ENCODE results near the gene BBS7.

Gene BBS7

DNA sequence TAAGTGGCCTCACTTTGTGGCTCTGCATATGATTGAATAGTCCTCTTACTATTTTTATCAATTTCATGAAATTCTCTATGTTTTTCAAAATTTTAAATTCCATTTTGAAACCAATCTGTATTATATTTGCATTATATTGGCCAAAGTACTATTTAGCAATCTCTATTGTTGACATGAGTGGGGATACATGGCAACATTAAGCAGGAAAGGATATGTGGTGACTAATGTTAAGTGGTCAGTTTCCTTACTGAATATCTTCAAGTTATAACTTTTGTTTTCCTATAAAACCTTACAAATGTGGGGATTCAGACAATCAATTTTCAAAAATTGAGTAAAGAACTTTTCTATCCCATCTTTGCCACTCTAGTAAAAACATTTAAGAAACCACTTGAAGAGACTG, 10.2 kb downstream of the BBS7 start:
- Histone ChIP-seq H3K23ac (ENCODE audit: low read length) (no peak overlapping the region), H2BK5ac (ENCODE audit: low read depth, low read length, poor library complexity) (no peak overlapping the region), H3K27ac (ENCODE audit: low read depth, low read length) (no peak overlapping the region), H4K8ac (ENCODE audit: low read depth, low read length) (no peak overlapping the region), H2AK5ac (ENCODE audit: low read length) (no peak overlapping the region), H3K4ac (ENCODE audit: low read depth, low read length) (no peak overlapping the region), H2BK12ac (ENCODE audit: low read length) (no peak overlapping the region), H3K36me3 (ENCODE audit: control insufficient read depth in 1 of 2, insufficient read depth in 2 of 2, low read length in 2 of 2) (peaks cover under 1 to 3% of the 10 kb centered on the region in 2 experiments), H3K4me3 (ENCODE audit: low read depth, low read length) (no peak overlapping the region), H2BK120ac (ENCODE audit: insufficient read depth, low read length, poor library complexity) (no peak overlapping the region), H3K79me2 (ENCODE audit: control insufficient read depth, insufficient read depth, low read length, poor library complexity) (no peaks in the 10 kb centered on the region), H3K9ac (ENCODE audit: low read length) (no peak overlapping the region), H3K4me2 (ENCODE audit: low read length) (no peak overlapping the region), H3K27me3 (ENCODE audit: insufficient read depth, low read length) (no peaks in the 10 kb centered on the region), H3K18ac (ENCODE audit: low read length) (no peak overlapping the region), H3K9me3 (ENCODE audit: insufficient read depth, low read depth, low read length) (no peaks in the 10 kb centered on the region), H4K12ac (ENCODE audit: low read depth, low read length) (no peak overlapping the region), H2AFZ (ENCODE audit: insufficient read depth, low read length, poor library complexity) (no peak overlapping the region), H3K4me1 (ENCODE audit: control insufficient read depth in 1 of 2, insufficient read depth in 2 of 2, low read length in 2 of 2) (no peaks in the 10 kb centered on the region), H3K79me1 (ENCODE audit: low read length) (no peaks in the 10 kb centered on the region), H4K91ac (ENCODE audit: low read depth, low read length) (no peak overlapping the region), H3K14ac (ENCODE audit: low read length) (no peak overlapping the region)
- no peak for DNase-seq

DNA sequence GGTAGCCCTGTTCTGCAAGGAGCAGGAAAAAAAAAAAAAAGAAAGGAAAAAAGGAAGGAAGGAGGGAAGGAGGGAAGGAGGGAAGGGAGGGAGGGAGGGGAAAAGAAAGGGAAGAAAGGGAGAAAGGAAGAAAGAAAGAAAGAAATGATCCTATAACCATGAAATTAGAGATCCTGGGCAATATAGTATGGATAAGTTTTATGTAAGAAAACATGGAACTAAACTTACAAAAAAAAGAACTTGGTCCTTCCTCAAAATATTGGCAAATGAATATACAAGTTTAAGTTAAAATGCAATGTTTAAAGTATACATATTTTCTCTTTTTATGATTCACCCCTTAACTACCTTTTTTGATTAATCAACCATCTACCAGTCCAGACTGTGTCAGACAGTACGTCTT, 18.9 kb downstream of the BBS7 start:
- H2BK5ac ChIP-seq (ENCODE audit: low read depth, low read length, poor library complexity): no peak overlapping the region
- no peak overlapping the region for H3K4ac ChIP-seq (ENCODE audit: low read depth, low read length)
- no peak overlapping the region for H2AFZ ChIP-seq (ENCODE audit: insufficient read depth, low read length, poor library complexity)
- no peak overlapping the region for H3K27ac ChIP-seq (ENCODE audit: low read depth, low read length)
- WGBS (ENCODE audit: extremely low coverage, insufficient coverage, insufficient read length): no CpG with 5 or more reads among the region's 1 CpG
- no peak overlapping the region for H4K91ac ChIP-seq (ENCODE audit: low read depth, low read length)
- no peaks in the 10 kb centered on the region for H3K79me1 ChIP-seq (ENCODE audit: low read length)
- H3K36me3 ChIP-seq (ENCODE audit: control insufficient read depth in 1 of 2, insufficient read depth in 2 of 2, low read length in 2 of 2): peaks cover 3 to 5% of the 10 kb centered on the region in 2 experiments
- H3K14ac ChIP-seq (ENCODE audit: low read length): no peak overlapping the region
- no peak overlapping the region for H3K4me2 ChIP-seq (ENCODE audit: low read length)
- H3K4me1 ChIP-seq (ENCODE audit: control insufficient read depth in 1 of 2, insufficient read depth in 2 of 2, low read length in 2 of 2): no peaks in the 10 kb centered on the region
- H3K23ac ChIP-seq (ENCODE audit: low read length): no peak overlapping the region
- H4K12ac ChIP-seq (ENCODE audit: low read depth, low read length): no peak overlapping the region
- no peaks in the 10 kb centered on the region for H3K9me3 ChIP-seq (ENCODE audit: insufficient read depth, low read depth, low read length)
- H3K4me3 ChIP-seq (ENCODE audit: low read depth, low read length): no peak overlapping the region
- no peak overlapping the region for H4K8ac ChIP-seq (ENCODE audit: low read depth, low read length)
- no peak overlapping the region for H2AK5ac ChIP-seq (ENCODE audit: low read length)
- no peak overlapping the region for H3K9ac ChIP-seq (ENCODE audit: low read length)
- no peak for DNase-seq
- no peaks in the 10 kb centered on the region for H3K27me3 ChIP-seq (ENCODE audit: insufficient read depth, low read length)
- no peak overlapping the region for H3K18ac ChIP-seq (ENCODE audit: low read length)
- no peak overlapping the region for H2BK12ac ChIP-seq (ENCODE audit: low read length)
- no peaks in the 10 kb centered on the region for H3K79me2 ChIP-seq (ENCODE audit: control insufficient read depth, insufficient read depth, low read length, poor library complexity)
- no peak overlapping the region for H2BK120ac ChIP-seq (ENCODE audit: insufficient read depth, low read length, poor library complexity)

DNA sequence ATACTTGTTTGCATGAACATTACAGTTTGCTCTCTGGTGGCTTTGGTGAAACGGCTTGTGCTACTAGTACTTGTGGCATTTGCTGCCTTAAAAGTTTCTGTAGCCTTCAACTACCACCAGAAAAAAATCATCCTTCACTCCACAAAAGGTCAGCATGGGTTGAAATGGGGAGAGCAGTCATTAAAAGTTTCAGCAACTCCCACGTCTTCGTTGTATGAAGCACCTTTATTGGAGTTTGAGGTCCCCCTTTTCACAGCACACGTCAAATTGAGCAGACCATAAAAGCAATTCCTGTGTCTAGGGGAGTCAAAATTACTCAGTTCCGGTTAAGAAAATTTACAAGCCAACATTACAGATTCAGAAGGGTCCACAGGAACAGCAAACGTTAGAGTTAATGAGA, 23.6 kb downstream of the BBS7 start:
- H2BK120ac ChIP-seq (ENCODE audit: insufficient read depth, low read length, poor library complexity): no peak overlapping the region
- no peak overlapping the region for H2AFZ ChIP-seq (ENCODE audit: insufficient read depth, low read length, poor library complexity)
- DNase-seq: no peak
- no peak overlapping the region for H3K23ac ChIP-seq (ENCODE audit: low read length)
- no peak overlapping the region for H4K12ac ChIP-seq (ENCODE audit: low read depth, low read length)
- H3K14ac ChIP-seq (ENCODE audit: low read length): no peak overlapping the region
- H4K91ac ChIP-seq (ENCODE audit: low read depth, low read length): no peak overlapping the region
- no peak overlapping the region for H2BK5ac ChIP-seq (ENCODE audit: low read depth, low read length, poor library complexity)
- H4K8ac ChIP-seq (ENCODE audit: low read depth, low read length): no peak overlapping the region
- no peaks in the 10 kb centered on the region for H3K4me1 ChIP-seq (ENCODE audit: control insufficient read depth in 1 of 2, insufficient read depth in 2 of 2, low read length in 2 of 2)
- H3K4me2 ChIP-seq (ENCODE audit: low read length): no peak overlapping the region
- no peaks in the 10 kb centered on the region for H3K79me1 ChIP-seq (ENCODE audit: low read length)
- no peaks in the 10 kb centered on the region for H3K9me3 ChIP-seq (ENCODE audit: insufficient read depth, low read depth, low read length)
- H3K18ac ChIP-seq (ENCODE audit: low read length): no peak overlapping the region
- no peaks in the 10 kb centered on the region for H3K79me2 ChIP-seq (ENCODE audit: control insufficient read depth, insufficient read depth, low read length, poor library complexity)
- no peaks in the 10 kb centered on the region for H3K27me3 ChIP-seq (ENCODE audit: insufficient read depth, low read length)
- no peak overlapping the region for H2BK12ac ChIP-seq (ENCODE audit: low read length)
- WGBS (ENCODE audit: extremely low coverage, insufficient coverage, insufficient read length): no CpG with 5 or more reads among the region's 6 CpGs
- no peak overlapping the region for H3K4me3 ChIP-seq (ENCODE audit: low read depth, low read length)
- no peak overlapping the region for H2AK5ac ChIP-seq (ENCODE audit: low read length)
- H3K9ac ChIP-seq (ENCODE audit: low read length): no peak overlapping the region
- H3K27ac ChIP-seq (ENCODE audit: low read depth, low read length): no peak overlapping the region
- H3K4ac ChIP-seq (ENCODE audit: low read depth, low read length): no peak overlapping the region
- peaks cover 2 to 5% of the 10 kb centered on the region in 2 experiments for H3K36me3 ChIP-seq (ENCODE audit: control insufficient read depth in 1 of 2, insufficient read depth in 2 of 2, low read length in 2 of 2)

DNA sequence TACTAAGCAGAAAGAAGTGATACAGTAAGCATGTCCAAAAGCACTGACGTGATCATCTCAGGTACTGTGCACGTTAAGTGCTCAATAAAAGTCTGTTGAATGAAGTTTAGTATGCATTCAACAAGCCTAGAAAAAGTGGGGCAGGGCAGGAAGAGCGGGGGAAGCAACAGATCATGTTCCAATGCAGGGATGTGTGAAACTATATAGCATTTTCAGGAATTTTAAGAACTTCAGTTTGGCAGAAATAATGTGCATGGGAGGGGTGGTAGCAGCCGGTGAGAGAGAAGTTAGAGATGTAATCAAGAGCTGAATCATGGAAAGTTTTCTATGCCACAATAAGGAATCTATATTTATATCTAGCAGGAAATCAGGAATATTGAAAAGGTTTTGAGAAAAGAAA, 27.4 kb downstream of the BBS7 start:
- H3K4me1 ChIP-seq (ENCODE audit: control insufficient read depth in 1 of 2, insufficient read depth in 2 of 2, low read length in 2 of 2): no peaks in the 10 kb centered on the region
- H3K27me3 ChIP-seq (ENCODE audit: insufficient read depth, low read length): no peaks in the 10 kb centered on the region
- peaks cover 2 to 3% of the 10 kb centered on the region in 2 experiments for H3K36me3 ChIP-seq (ENCODE audit: control insufficient read depth in 1 of 2, insufficient read depth in 2 of 2, low read length in 2 of 2)
- no peak overlapping the region for H2BK120ac ChIP-seq (ENCODE audit: insufficient read depth, low read length, poor library complexity)
- H3K79me2 ChIP-seq (ENCODE audit: control insufficient read depth, insufficient read depth, low read length, poor library complexity): no peaks in the 10 kb centered on the region
- H3K79me1 ChIP-seq (ENCODE audit: low read length): no peaks in the 10 kb centered on the region
- H4K12ac ChIP-seq (ENCODE audit: low read depth, low read length): no peak overlapping the region
- H2BK12ac ChIP-seq (ENCODE audit: low read length): no peak overlapping the region
- H2AFZ ChIP-seq (ENCODE audit: insufficient read depth, low read length, poor library complexity): no peak overlapping the region
- H2AK5ac ChIP-seq (ENCODE audit: low read length): no peak overlapping the region
- no peak overlapping the region for H3K27ac ChIP-seq (ENCODE audit: low read depth, low read length)
- no peak overlapping the region for H4K8ac ChIP-seq (ENCODE audit: low read depth, low read length)
- no peak overlapping the region for H3K23ac ChIP-seq (ENCODE audit: low read length)
- H3K4me3 ChIP-seq (ENCODE audit: low read depth, low read length): no peak overlapping the region
- no peak overlapping the region for H3K9ac ChIP-seq (ENCODE audit: low read length)
- H3K14ac ChIP-seq (ENCODE audit: low read length): no peak overlapping the region
- H2BK5ac ChIP-seq (ENCODE audit: low read depth, low read length, poor library complexity): no peak overlapping the region
- no peak overlapping the region for H3K4me2 ChIP-seq (ENCODE audit: low read length)
- no peak overlapping the region for H4K91ac ChIP-seq (ENCODE audit: low read depth, low read length)
- H3K4ac ChIP-seq (ENCODE audit: low read depth, low read length): no peak overlapping the region
- WGBS (ENCODE audit: extremely low coverage, insufficient coverage, insufficient read length): no CpG with 5 or more reads among the region's 4 CpGs
- DNase-seq: no peak
- H3K9me3 ChIP-seq (ENCODE audit: insufficient read depth, low read depth, low read length): no peaks in the 10 kb centered on the region
- no peak overlapping the region for H3K18ac ChIP-seq (ENCODE audit: low read length)

DNA sequence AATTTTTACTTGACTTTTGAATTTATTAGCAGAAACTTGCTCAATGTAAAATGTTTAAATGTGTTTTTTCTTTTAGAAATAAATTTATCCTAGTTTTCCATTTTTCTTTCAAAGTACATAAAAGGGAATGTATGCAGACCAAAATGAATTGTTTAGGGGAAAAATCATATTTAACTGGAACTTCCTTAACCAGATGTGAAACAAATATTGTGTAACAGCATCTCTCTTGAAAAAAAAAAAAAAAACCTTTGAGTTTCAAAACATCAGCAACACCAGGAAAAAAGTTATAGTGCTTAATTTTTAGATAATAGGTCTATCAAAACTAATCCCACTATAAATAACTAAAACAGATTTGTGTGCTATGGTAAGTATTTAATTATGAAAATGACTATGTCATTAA, 32.1 kb downstream of the BBS7 start:
- Histone ChIP-seq H3K4me1 (ENCODE audit: control insufficient read depth in 1 of 2, insufficient read depth in 2 of 2, low read length in 2 of 2) (no peaks in the 10 kb centered on the region), H3K27me3 (ENCODE audit: insufficient read depth, low read length) (no peaks in the 10 kb centered on the region), H2AK5ac (ENCODE audit: low read length) (no peak overlapping the region), H2BK12ac (ENCODE audit: low read length) (no peak overlapping the region), H3K79me2 (ENCODE audit: control insufficient read depth, insufficient read depth, low read length, poor library complexity) (no peaks in the 10 kb centered on the region), H3K4me2 (ENCODE audit: low read length) (no peak overlapping the region), H3K4me3 (ENCODE audit: low read depth, low read length) (no peak overlapping the region), H2BK5ac (ENCODE audit: low read depth, low read length, poor library complexity) (no peak overlapping the region), H3K27ac (ENCODE audit: low read depth, low read length) (no peak overlapping the region), H3K79me1 (ENCODE audit: low read length) (no peaks in the 10 kb centered on the region), H3K9ac (ENCODE audit: low read length) (no peak overlapping the region), H3K14ac (ENCODE audit: low read length) (no peak overlapping the region), H4K8ac (ENCODE audit: low read depth, low read length) (no peak overlapping the region), H4K91ac (ENCODE audit: low read depth, low read length) (no peak overlapping the region), H3K4ac (ENCODE audit: low read depth, low read length) (no peak overlapping the region), H3K9me3 (ENCODE audit: insufficient read depth, low read depth, low read length) (no peaks in the 10 kb centered on the region), H2BK120ac (ENCODE audit: insufficient read depth, low read length, poor library complexity) (no peak overlapping the region), H4K12ac (ENCODE audit: low read depth, low read length) (no peak overlapping the region), H3K18ac (ENCODE audit: low read length) (no peak overlapping the region), H3K23ac (ENCODE audit: low read length) (no peak overlapping the region), H3K36me3 (ENCODE audit: control insufficient read depth in 1 of 2, insufficient read depth in 2 of 2, low read length in 2 of 2) (no peaks in the 10 kb centered on the region), H2AFZ (ENCODE audit: insufficient read depth, low read length, poor library complexity) (no peak overlapping the region)
- no peak for DNase-seq
